ENCODE results near the gene TMEM196. TPM values are rescaled to one million over a fixed set of nuclear protein-coding genes. Genes with fewer than 3 reads are reported as not detected.

Gene TMEM196
- total RNA-seq, 1 experiment from 2014 or later = not detected

- POLR2A ChIA-PET = no interaction called here
- Histone ChIP-seq H2AFZ (ENCODE audit: low read depth, low read length, poor library complexity, severe bottlenecking) (no peak overlapping the region), H3K9ac (ENCODE audit: low read length) (no peak overlapping the region), H3K4me2 (ENCODE audit: low read length) (no peak overlapping the region), H4K20me1 (ENCODE audit: insufficient read depth) (0 out of 2 replicates have a peak, but pooled peaks cover 4% of the 10 kb centered on the region), H3K4me1 (ENCODE audit: control insufficient read depth in 1 of 2, insufficient read depth in 2 of 2, low read length in 2 of 2) (no peaks in the 10 kb centered on the region), H3K4me3 (replicated peaks in 1 of 2; ENCODE audit: low read depth in 1 of 2, low read length in 2 of 2) (no peak overlapping the region), H3K79me2 (ENCODE audit: insufficient read depth, low read length) (0 out of 2 replicates have a peak, but pooled peaks cover 15% of the 10 kb centered on the region), H3K36me3 (ENCODE audit: control insufficient read depth in 1 of 2, insufficient read depth in 2 of 2, low read length in 2 of 2) (peaks cover 5 to 20% of the 10 kb centered on the region in 2 experiments; a peak in 3 of 4 replicates), H3K9me2 (ENCODE audit: insufficient read depth) (no peaks in the 10 kb centered on the region), H3K9me3 (ENCODE audit: control insufficient read depth in 1 of 2, insufficient read depth in 1 of 2, low read depth in 1 of 2, low read length in 2 of 2) (no peaks in the 10 kb centered on the region), H3K27ac (ENCODE audit: low read depth, low read length) (no peak overlapping the region), H3K27me3 (ENCODE audit: insufficient read depth, low read length) (no peaks in the 10 kb centered on the region)
- CTCF ChIA-PET = no interaction called here
- no peak for DNase-seq (ENCODE audit: low read depth, low spot score)
- no peak for ATAC-seq
- BruUV-seq (replicated peaks) = no TSS peak
- TF ChIP-seq ZFX (IDR thresholded peaks at IDR 0.05) (no peak), ELF1 (IDR thresholded peaks at IDR 0.05; ENCODE audit: borderline replicate concordance, low read depth) (no peak), EZH2 (IDR thresholded peaks at IDR 0.05) (no peak)
- intact Hi-C loops (cut with micrococcal nuclease) = no loop called here
- RAD21 ChIA-PET (ENCODE audit: low non-redundant PET in 1 of 2, low total read pairs in 2 of 2, uncharacterized antibody in 2 of 2, unreplicated experiment in 2 of 2) = no interaction called here
Observed at GRCh38 chr7:19696926-19697325, 76.5 kb downstream of the TMEM196 start.

DNA sequence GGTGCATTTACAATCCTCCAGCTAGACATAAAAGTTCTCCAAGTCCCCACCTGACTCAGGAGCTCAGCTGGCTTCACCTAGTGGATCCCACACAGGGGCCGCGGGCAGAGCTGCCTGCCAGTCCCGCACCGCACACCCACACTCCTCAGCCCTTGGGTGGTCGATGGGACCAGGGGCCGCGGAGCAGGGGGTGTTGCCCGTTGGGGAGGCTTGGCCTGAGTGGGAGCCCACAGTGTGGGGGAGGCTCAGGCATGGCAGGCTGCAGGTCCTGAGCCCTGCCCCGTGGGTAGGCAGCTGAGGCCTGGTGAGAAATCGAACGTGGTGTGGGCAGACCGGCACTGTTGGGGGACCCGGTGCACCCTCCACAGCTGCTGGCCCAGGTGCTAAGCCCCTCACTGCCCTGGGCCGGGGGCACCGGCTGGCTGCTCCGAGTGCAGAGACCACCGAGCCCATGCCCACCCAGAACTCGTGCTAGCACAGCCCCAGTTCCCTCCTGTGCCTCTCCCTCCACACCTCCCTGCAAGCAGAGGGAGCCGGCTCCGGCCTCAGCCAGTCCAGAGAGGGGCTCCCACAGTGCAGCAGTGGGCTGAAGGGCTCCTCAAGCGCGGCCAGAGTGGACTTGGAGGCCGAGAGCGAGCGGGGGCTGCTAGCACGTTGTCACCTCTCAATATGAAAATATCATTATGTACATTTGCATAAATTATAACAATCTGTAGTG is 81.1 kb downstream of the TMEM196 start:
- Histone ChIP-seq H3K79me2 (ENCODE audit: insufficient read depth, low read length) (no peaks in the 10 kb centered on the region), H3K9me3 (ENCODE audit: control insufficient read depth in 1 of 2, insufficient read depth in 1 of 2, low read depth in 1 of 2, low read length in 2 of 2) (no peaks in the 10 kb centered on the region), H3K9ac (ENCODE audit: low read length) (no peak overlapping the region), H3K9me2 (ENCODE audit: insufficient read depth) (no peaks in the 10 kb centered on the region), H3K27me3 (ENCODE audit: insufficient read depth, low read length) (no peaks in the 10 kb centered on the region), H3K4me3 (replicated peaks in 1 of 2; ENCODE audit: low read depth in 1 of 2, low read length in 2 of 2) (no peak overlapping the region), H3K27ac (ENCODE audit: low read depth, low read length) (no peak overlapping the region), H3K4me1 (ENCODE audit: control insufficient read depth in 1 of 2, insufficient read depth in 2 of 2, low read length in 2 of 2) (no peaks in the 10 kb centered on the region), H4K20me1 (ENCODE audit: insufficient read depth) (no peaks in the 10 kb centered on the region), H3K36me3 (ENCODE audit: control insufficient read depth in 1 of 2, insufficient read depth in 2 of 2, low read length in 2 of 2) (peaks cover 0 to 2% of the 10 kb centered on the region in 2 experiments; a peak in 1 of 4 replicates), H2AFZ (ENCODE audit: low read depth, low read length, poor library complexity, severe bottlenecking) (no peak overlapping the region), H3K4me2 (ENCODE audit: low read length) (no peak overlapping the region)
- BruUV-seq (replicated peaks) = no TSS peak
- POLR2A ChIA-PET = no interaction called here
- ATAC-seq (no peak), DNase-seq (ENCODE audit: low read depth, low spot score) (no peak)
- RAD21 ChIA-PET (ENCODE audit: low non-redundant PET in 1 of 2, low total read pairs in 2 of 2, uncharacterized antibody in 2 of 2, unreplicated experiment in 2 of 2) = no interaction called here
- TF ChIP-seq ZNF274 (IDR thresholded peaks at IDR 0.05; ENCODE audit: low read depth, low read length) (no peak), ZFX (IDR thresholded peaks at IDR 0.05) (no peak), TCF7L2 (IDR thresholded peaks at IDR 0.05; ENCODE audit: borderline replicate concordance, extremely low read depth, insufficient read depth, insufficient read length) (no peak), RAD21 (IDR thresholded peaks at IDR 0.05; ENCODE audit: low read depth) (no peak), SRF (IDR thresholded peaks at IDR 0.05; ENCODE audit: low read depth) (no peak)
- CTCF ChIA-PET = no interaction called here
- intact Hi-C loops (cut with micrococcal nuclease) = no loop called here

All from HCT116 (cell line).